Kidney epithelial cell (primary cell): ENCODE measurements around the gene CLIP1. TPM values are rescaled to one million over a fixed set of nuclear protein-coding genes. Genes with fewer than 3 reads are reported as not detected.

Source experiments
- DNase-seq: peaks from one replicate; pipeline ENCODE4 v3.0.0-alpha.2; 2010; ENCODE audit warnings: low read depth
- H3K27me3 ChIP-seq: 2 replicates; pipeline ENCODE4 v1.6.0; 2011; ENCODE audit warnings: low read length; ENCODE audit not compliant: control insufficient read depth, insufficient read depth
- H3K36me3 ChIP-seq: 2 replicates; pipeline ENCODE4 v1.5.1; 2011; ENCODE audit warnings: low read length; ENCODE audit not compliant: control insufficient read depth, insufficient read depth
- H3K4me3 ChIP-seq: 2 replicates; pipeline ENCODE4 v1.5.1; 2011; ENCODE audit warnings: low read depth, mild to moderate bottlenecking, control low read depth, low read length
- total RNA-seq: library from RNA; depleted of rRNA; stranded (reverse); fragments of >200 nt; gene quantifications from 2 replicates; pipeline ENCODE4 v1.2.3, GENCODE V29; 2015
- TF ChIP-seq, protein P1 (sequence below): IDR thresholded peaks from 2 replicates; pipeline ENCODE4 v1.5.1; 2011; ENCODE audit warnings: mild to moderate bottlenecking, moderate library complexity, low read length, control low read depth, inconsistent platforms; ENCODE audit not compliant: insufficient read depth, poor library complexity, severe bottlenecking

CLIP1 gene
- total RNA-seq, 1 donor from 2014 or later, result 58.7 TPM

DNA sequence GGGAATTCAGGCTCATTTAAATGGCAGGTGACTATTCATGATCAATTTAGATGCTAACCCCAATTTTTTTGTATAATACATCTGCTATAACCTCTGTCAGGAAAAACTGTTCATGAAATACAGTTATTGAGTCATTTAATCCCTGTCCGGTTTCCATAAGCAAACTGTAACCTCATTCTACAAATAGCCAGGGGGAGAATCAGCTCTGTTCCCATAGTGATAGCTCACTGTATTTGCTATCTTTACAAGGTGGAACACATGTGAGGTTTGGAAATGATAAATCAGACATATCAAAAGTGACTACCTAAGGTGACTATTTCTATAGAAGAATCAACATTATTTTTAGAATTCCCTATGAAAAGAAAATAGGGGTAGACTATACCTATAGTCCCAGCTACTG lies 117.5 kb downstream of the CLIP1 start:
- H3K4me3 ChIP-seq, result no peak overlapping the region
- peaks cover 3% of the 10 kb centered on the region for H3K36me3 ChIP-seq
- TF ChIP-seq, protein P1, sequence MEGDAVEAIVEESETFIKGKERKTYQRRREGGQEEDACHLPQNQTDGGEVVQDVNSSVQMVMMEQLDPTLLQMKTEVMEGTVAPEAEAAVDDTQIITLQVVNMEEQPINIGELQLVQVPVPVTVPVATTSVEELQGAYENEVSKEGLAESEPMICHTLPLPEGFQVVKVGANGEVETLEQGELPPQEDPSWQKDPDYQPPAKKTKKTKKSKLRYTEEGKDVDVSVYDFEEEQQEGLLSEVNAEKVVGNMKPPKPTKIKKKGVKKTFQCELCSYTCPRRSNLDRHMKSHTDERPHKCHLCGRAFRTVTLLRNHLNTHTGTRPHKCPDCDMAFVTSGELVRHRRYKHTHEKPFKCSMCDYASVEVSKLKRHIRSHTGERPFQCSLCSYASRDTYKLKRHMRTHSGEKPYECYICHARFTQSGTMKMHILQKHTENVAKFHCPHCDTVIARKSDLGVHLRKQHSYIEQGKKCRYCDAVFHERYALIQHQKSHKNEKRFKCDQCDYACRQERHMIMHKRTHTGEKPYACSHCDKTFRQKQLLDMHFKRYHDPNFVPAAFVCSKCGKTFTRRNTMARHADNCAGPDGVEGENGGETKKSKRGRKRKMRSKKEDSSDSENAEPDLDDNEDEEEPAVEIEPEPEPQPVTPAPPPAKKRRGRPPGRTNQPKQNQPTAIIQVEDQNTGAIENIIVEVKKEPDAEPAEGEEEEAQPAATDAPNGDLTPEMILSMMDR, result no peak
- H3K27me3 ChIP-seq, result no peaks in the 10 kb centered on the region
- no peak for DNase-seq

DNA sequence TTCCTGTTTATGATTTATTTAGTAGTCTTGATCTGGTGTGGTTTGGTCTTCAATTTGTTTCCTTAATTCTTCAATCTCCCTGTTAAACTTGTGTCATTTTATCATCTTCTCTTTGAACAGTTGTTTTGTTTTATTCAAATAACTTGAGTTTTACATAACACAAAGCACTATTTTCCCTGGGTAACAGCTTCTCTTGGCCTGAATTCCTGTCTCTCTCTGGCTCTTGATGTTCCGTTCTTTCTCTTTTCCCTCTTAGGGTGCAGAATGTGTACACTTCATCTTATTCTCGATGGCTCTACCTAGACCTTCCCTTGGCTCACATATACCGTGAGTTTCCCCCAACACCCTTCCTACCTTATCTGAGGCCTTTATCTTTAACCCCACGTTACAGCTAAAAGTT lies 119.4 kb downstream of the CLIP1 start:
- Histone ChIP-seq H3K36me3 (peaks cover 2% of the 10 kb centered on the region), H3K4me3 (no peak overlapping the region), H3K27me3 (no peaks in the 10 kb centered on the region)
- DNase-seq, result no peak
- TF ChIP-seq, protein P1, result no peak

- no peak for DNase-seq
- TF ChIP-seq, protein P1, result no peak
- Histone ChIP-seq H3K27me3 (no peaks in the 10 kb centered on the region), H3K4me3 (no peak overlapping the region), H3K36me3 (peaks cover 2% of the 10 kb centered on the region)
Observed at GRCh38 chr12:122298071-122298748, 124.3 kb downstream of the CLIP1 start.

DNA sequence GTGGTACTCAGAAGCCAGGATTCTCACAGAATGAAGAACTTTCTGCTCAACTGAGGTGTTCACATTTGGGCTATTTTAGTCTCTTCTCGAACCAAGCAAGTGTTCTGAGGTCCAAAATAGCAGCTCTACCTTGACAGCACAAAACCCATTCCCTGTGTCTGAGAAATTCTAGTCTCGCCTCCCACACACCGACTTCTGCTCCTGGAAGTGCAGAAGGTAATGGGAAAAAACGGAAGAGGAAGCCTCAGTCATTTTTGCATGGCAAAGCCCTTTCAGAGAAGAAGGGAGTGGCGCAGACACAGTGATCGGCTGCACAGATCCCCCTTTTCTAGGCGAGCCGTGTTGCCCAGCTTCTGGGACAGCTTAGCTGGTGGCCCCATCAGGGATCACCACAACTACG lies 125.0 kb downstream of the CLIP1 start:
- no peaks in the 10 kb centered on the region for H3K27me3 ChIP-seq
- TF ChIP-seq, protein P1, result no peak
- no peak overlapping the region for H3K4me3 ChIP-seq
- peaks cover 2% of the 10 kb centered on the region for H3K36me3 ChIP-seq
- no peak for DNase-seq

DNA sequence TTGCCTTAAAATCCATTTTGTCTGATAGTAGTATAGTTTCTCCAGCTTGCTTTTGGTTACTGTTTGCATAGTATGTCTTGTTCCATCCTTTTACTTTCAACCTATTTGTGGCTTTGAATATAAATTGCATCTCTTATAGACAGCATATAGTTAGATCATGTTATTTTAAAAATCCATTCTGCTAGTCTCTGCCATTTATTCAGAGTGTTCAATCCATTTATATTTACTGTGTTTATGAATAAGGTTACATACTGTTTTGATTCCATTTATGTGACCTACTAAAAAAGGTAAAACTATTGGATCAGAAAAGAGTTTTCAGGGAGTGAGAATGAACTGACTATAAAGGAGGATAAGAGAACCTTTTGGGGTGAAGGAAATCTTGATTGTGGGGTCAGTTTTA lies 126.6 kb downstream of the CLIP1 start:
- Histone ChIP-seq H3K27me3 (no peaks in the 10 kb centered on the region), H3K4me3 (no peak overlapping the region), H3K36me3 (peaks cover 2% of the 10 kb centered on the region)
- TF ChIP-seq, protein P1, result no peak
- no peak for DNase-seq

DNA sequence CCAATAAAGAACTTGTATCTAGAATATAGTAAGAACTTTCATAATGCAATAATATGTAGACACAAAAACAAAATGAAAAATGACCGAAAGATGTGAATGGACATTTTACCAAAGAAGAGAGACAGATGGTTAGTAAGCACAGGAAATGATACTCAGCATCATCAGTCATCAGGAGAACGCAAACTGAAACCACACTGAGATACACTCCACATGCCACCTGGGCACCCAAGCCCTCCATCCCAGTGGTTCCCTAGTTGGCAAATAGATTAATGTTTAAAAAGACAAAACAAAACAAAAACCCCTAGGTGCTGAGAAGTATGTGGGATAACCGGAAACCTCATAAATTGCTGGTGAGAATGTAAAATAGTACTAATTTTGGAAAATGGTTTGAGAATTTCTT lies 129.4 kb downstream of the CLIP1 start:
- no peak for DNase-seq
- Histone ChIP-seq H3K4me3 (no peak overlapping the region), H3K27me3 (no peaks in the 10 kb centered on the region), H3K36me3 (peaks cover 2% of the 10 kb centered on the region)
- TF ChIP-seq, protein P1, result no peak
